ENCODE results near the gene UBIAD1. TPM values are rescaled to one million over a fixed set of nuclear protein-coding genes. Genes with fewer than 3 reads are reported as not detected.
"Not testable (repeated sequence)": the region's sequence is repeated elsewhere in the genome, so short reads cannot be mapped to it uniquely, and the experiment has no call there.

Gene UBIAD1
- total RNA-seq, 6 donors from 2014 or later, result 5.9 to 20.8 (median 15.7) TPM

GRCh38 chr1:11262171-11263049, 10.6 kb upstream of the UBIAD1 start, which contains the start of gene MTOR:
Gene MTOR (minus strand): TSS chr1:11262551. CDS start chr1:11259409, 3,142 bp downstream.
- Histone ChIP-seq H3K27ac (peak within 1 kb of the TSS; percentile 81 to 89 (median 86)), H3K4me3 (peak within 1 kb of the TSS; percentile 89 to 100 (median 94)), H3K36me3 (peaks cover 16 to 22% (median 20%) of the 10 kb centered on the region in 4 donors), H3K9me3 (no peaks in the 10 kb centered on the region), H3K4me1 (peaks cover 12 to 23% (median 18%) of the 10 kb centered on the region in 4 donors), H3K27me3 (no peaks in the 10 kb centered on the region)
- peak in 2 of 4 donors; percentile 47 to 71 for TF ChIP-seq POLR2A (IDR thresholded peaks at IDR 0.05)
- TF ChIP-seq EP300 (IDR thresholded peaks at IDR 0.05), result no peak
- TF ChIP-seq POLR2AphosphoS5 (IDR thresholded peaks at IDR 0.05), result peak; percentile 58 to 63
- peak in 1 of 6 experiments; percentile 23 for TF ChIP-seq CTCF (IDR thresholded peaks at IDR 0.05)
- DNase-seq (peak; percentile 93 to 100), ATAC-seq (ENCODE audit: low FRiP score in 2 of 2) (peak; percentile 99)
- 0 to 1% methylated on average over 27 to 48 of the region's 60 CpGs for WGBS, 2 donors

- peaks cover 8 to 12% (median 9%) of the 10 kb centered on the region in 4 donors for H3K4me1 ChIP-seq
- no peak for TF ChIP-seq POLR2A (IDR thresholded peaks at IDR 0.05)
- no peak for TF ChIP-seq EP300 (IDR thresholded peaks at IDR 0.05)
- TF ChIP-seq CTCF (IDR thresholded peaks at IDR 0.05), result no peak
- no peak for TF ChIP-seq POLR2AphosphoS5 (IDR thresholded peaks at IDR 0.05)
- no peaks in the 10 kb centered on the region for H3K36me3 ChIP-seq
- DNase-seq, result no peak
- H3K9me3 ChIP-seq, result no peaks in the 10 kb centered on the region
- H3K27ac ChIP-seq, result no peak overlapping the region
- H3K4me3 ChIP-seq, result no peak overlapping the region
- WGBS, 2 donors, result 77 to 79% methylated on average over 12 of the region's 12 CpGs
- no peak for ATAC-seq (ENCODE audit: low FRiP score in 2 of 2)
- no peaks in the 10 kb centered on the region for H3K27me3 ChIP-seq
These were observed 6.5 kb upstream of the UBIAD1 start for GRCh38 chr1:11266268-11267074.

- TF ChIP-seq EP300 (IDR thresholded peaks at IDR 0.05), result peak in 1 of 4 donors; percentile 65
- H3K36me3 ChIP-seq; DNase-seq; H3K9me3 ChIP-seq; H3K4me3 ChIP-seq; H3K27ac ChIP-seq; ATAC-seq (ENCODE audit: low FRiP score in 2 of 2); H3K27me3 ChIP-seq: not testable (repeated sequence)
- WGBS, 2 donors, result 80 to 83% methylated on average over 19 of the region's 19 CpGs
- peaks cover 4 to 11% (median 8%) of the 10 kb centered on the region in 4 donors for H3K4me1 ChIP-seq
These were observed 5.4 kb upstream of the UBIAD1 start for GRCh38 chr1:11267350-11268337.

- Histone ChIP-seq H3K9me3 (no peaks in the 10 kb centered on the region), H3K4me1 (peaks cover 29 to 36% (median 32%) of the 10 kb centered on the region in 4 donors), H3K27ac (peak overlapping the region in 2 of 4 donors; percentile 17 to 45), H3K4me3 (peak overlapping the region in 3 of 4 donors; percentile 64 to 85 (median 66)), H3K27me3 (no peaks in the 10 kb centered on the region), H3K36me3 (peaks cover 0 to 6% (median under 1%) of the 10 kb centered on the region in 4 donors)
- WGBS, 2 donors, result 9 to 12% methylated on average over 9 of the region's 9 CpGs
- ATAC-seq (ENCODE audit: low FRiP score in 2 of 2), result no peak
- TF ChIP-seq POLR2A (IDR thresholded peaks at IDR 0.05) (no peak), POLR2AphosphoS5 (IDR thresholded peaks at IDR 0.05) (peak in 1 of 2 donors; percentile 5)
- no peak for DNase-seq
These were observed 510 bp upstream of the UBIAD1 start for GRCh38 chr1:11272544-11272831.

DNA sequence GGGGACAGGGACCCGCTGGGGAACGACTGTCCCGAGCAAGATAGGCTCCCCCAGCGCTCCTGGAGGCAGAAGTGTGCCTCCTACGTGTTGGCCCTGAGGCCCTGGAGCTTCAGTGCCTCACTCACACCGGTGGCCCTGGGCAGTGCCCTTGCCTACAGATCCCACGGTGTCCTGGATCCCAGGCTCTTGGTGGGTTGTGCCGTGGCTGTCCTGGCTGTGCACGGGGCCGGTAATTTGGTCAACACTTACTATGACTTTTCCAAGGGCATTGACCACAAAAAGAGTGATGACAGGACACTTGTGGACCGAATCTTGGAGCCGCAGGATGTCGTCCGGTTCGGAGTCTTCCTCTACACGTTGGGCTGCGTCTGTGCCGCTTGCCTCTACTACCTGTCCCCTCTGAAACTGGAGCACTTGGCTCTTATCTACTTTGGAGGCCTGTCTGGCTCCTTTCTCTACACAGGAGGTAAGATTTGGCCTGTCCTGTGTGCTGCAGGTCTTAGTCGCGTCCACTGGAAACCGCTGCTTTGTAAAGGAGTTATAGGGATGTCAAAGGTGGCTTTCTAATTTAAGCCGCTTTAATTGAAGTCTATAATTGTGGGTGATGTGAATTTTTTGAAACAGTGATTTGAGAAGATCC, 717 bp downstream of the UBIAD1 start:
- H3K27me3 ChIP-seq, result no peaks in the 10 kb centered on the region
- peaks cover 0 to 10% (median 3%) of the 10 kb centered on the region in 4 donors for H3K36me3 ChIP-seq
- TF ChIP-seq POLR2AphosphoS5 (IDR thresholded peaks at IDR 0.05), result no peak
- no peak for TF ChIP-seq CTCF (IDR thresholded peaks at IDR 0.05)
- TF ChIP-seq EP300 (IDR thresholded peaks at IDR 0.05), result no peak
- peaks cover 29 to 36% (median 32%) of the 10 kb centered on the region in 4 donors for H3K4me1 ChIP-seq
- H3K9me3 ChIP-seq, result no peaks in the 10 kb centered on the region
- 7 to 26% methylated on average over 4 to 22 of the region's 22 CpGs for whole genome bisulfite sequencing, 2 donors
- H3K27ac ChIP-seq, result peak overlapping the region; percentile 92 to 98 (median 96)
- ATAC-seq (ENCODE audit: low FRiP score in 2 of 2), result peak; percentile 46 to 58
- H3K4me3 ChIP-seq, result peak overlapping the region; percentile 64 to 85 (median 72)
- no peak for DNase-seq
